ENCODE measurements around the gene CARD11.

DNA sequence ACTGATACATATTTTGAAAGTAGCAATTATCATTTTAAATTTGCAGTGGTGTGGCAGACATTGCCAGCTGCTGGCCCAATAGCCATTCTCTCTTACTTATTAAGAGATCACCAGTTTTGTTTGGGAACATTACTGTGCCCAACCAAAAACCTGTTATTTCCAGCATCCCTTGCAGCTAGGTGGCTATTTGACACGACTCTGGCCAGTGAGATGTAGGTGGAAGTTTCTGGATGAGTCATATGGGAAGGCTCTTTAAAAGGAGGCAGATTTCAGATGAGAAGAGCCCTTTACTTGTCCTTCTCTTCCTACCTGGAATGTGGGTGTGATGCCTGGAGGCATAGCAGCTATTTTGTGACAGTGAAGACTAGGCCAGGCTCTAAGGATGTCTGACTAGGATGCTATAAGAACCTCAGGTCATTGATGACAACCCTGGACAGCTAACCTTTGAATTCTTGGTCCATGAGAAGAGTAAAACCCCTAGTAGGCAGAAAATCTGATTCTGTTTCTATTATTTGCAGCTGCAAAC, 77.9 kb downstream of the CARD11 start:
- TF ChIP-seq, protein P1, sequence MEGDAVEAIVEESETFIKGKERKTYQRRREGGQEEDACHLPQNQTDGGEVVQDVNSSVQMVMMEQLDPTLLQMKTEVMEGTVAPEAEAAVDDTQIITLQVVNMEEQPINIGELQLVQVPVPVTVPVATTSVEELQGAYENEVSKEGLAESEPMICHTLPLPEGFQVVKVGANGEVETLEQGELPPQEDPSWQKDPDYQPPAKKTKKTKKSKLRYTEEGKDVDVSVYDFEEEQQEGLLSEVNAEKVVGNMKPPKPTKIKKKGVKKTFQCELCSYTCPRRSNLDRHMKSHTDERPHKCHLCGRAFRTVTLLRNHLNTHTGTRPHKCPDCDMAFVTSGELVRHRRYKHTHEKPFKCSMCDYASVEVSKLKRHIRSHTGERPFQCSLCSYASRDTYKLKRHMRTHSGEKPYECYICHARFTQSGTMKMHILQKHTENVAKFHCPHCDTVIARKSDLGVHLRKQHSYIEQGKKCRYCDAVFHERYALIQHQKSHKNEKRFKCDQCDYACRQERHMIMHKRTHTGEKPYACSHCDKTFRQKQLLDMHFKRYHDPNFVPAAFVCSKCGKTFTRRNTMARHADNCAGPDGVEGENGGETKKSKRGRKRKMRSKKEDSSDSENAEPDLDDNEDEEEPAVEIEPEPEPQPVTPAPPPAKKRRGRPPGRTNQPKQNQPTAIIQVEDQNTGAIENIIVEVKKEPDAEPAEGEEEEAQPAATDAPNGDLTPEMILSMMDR (conservative IDR thresholded peaks at IDR 0.05), result no peak
- TF ChIP-seq ZFX (IDR thresholded peaks at IDR 0.05), result no peak
